NCI-H2107 treated with DMSO at 0.1 percent for 48 hours (cell line): ENCODE data around the gene SYCN.
"Not testable (repeated sequence)": the region's sequence is repeated elsewhere in the genome, so short reads cannot be mapped to it uniquely, and the experiment has no call there.

Experiments used
- DNase-seq: peaks from one replicate; lab custom pipeline; 2025; ENCODE audit not compliant: unreplicated experiment; lab: John Stamatoyannopoulos, UW

Gene SYCN

GRCh38 chr19:39203372-39204341, at the start of gene SYCN:
Gene SYCN, minus strand, starts transcription at chr19:39204263. Its CDS starts 9 bp downstream, at chr19:39204254.
- DNase-seq: no peak

- DNase-seq: no peak
These were observed 49.5 kb upstream of the SYCN start for GRCh38 chr19:39253374-39254149.

GRCh38 chr19:39252458-39252857, 48.4 kb upstream of the SYCN start:
- no peak for DNase-seq

GRCh38 chr19:39251846-39252245, 47.8 kb upstream of the SYCN start:
- DNase-seq: no peak

GRCh38 chr19:39251081-39251480, 47.0 kb upstream of the SYCN start:
- no peak for DNase-seq

DNA sequence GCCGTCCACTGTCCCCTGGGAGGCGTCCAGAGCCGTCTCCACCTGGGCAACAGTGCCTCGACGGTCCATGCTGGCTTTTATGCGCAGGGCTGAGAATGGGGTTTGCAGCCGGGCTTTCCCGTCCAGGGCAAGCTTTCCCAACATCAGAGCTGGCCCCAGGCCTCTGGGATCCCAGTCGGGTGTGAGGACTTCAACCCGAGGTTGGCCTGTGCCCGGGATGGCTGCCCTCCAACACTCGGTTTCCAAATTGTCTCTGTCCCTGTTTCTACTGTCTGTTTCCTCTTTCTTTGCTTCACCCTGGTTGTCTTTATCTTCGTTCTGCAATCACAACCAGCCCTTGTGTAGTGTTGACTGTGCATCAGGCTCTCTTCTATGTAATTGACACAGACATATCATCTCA, 44.7 kb upstream of the SYCN start, which contains the start of gene IFNL4:
IFNL4 (minus strand) TSS at position 51 of the 400 bp plus-strand sequence.
- DNase-seq: no peak

- no peak for DNase-seq
These were observed 43.9 kb upstream of the SYCN start for GRCh38 chr19:39247701-39248664.

GRCh38 chr19:39246951-39247669, 43.0 kb upstream of the SYCN start:
- DNase-seq: no peak

DNA sequence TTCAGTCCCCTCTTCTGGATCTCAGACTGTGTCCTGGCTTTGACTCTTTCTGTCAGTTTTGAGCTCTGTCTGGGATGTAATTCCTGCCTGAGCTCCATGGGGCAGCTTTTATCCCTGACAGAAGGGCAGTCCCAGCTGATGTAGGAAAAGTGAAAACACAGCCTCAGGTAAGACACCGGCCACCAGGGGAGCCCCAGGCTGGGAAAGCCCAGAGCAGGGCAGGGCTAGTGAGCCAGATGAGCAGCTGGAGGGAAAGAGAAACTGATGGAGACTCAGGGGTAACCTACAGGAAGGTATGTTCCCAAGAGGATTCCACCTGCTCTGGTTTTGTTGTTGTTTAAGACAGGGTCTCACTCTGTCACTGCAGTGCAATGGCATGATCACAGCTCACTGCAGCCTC, 41.1 kb upstream of the SYCN start:
- not testable (repeated sequence) for DNase-seq

DNA sequence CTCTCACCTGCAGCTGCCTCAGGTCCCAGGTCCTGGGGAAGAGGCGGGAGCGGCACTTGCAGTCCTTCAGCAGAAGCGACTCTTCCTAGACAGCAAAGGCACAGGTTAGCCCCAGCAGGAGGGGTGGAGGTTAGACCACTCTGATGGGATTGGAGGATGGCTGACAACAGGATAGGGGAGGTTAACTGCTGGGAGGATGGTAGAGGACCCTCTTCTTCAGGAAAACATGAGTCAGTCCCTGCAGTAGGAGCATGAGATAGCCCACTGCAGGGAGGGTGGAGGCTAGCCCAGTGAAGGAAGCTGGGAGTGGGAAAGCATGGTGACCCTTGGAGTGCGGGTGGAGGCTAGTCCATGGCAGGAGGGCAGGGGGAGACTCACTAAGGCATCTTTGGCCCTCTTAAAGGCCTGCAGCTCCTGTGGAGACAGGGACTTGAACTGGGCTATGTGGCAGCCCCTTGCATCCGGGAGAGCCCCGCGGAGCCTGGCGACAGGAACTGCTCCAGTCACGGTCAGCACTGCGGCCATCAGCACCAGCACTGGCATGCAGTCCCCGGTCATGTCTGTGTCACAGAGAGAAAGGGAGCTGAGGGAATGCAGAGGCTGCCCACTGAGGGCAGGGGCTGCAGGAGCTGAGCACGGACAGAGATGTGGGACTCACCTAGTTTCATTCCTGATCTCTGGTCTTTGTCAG, 40.5 kb upstream of the SYCN start, which contains the start of gene IFNL3:
IFNL3 (minus strand) TSS at position 597 of the 691 bp plus-strand sequence; CDS start at position 558, 39 bp downstream.
- DNase-seq: not testable (repeated sequence)

DNA sequence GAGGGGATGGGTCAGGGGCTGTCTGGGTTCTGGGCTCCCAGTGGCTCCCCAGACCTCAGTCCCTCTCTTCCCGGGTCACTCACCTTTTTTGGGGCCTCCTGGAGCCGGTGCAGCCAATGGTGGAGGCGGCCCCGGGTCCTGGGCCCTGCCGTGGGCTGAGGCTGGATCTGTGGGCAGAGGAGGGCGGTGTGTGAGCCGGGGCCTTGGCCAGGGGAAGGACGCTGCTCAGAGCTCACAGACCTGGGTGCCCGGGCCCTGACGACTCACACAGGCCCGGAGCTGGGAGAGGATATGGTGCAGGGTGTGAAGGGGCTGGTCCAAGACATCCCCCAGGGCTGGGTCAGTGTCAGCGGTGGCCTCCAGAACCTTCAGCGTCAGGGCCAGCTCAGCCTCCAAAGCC, 39.7 kb upstream of the SYCN start:
- DNase-seq: not testable (repeated sequence)

DNA sequence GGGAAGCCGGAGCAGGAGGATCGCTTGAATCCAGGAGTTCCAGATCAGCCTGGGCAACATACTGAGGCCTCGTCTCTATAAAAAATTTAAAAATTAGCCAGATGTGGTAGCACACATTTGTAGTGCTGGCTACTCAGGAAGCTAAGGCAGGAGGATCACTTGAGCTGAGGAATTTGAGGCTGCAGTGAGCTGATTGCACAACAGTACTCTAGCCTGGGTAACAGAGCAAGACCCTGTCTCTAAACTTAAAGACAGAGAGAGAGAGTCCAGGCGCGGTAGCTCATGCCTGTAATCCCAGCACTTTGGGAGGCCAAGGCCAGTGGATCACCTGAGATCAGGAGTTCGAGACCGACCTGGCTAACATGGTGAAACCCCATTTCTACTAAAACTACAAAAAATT, 36.4 kb upstream of the SYCN start:
- no peak for DNase-seq

GRCh38 chr19:39238944-39239343, 34.9 kb upstream of the SYCN start:
- no peak for DNase-seq

DNA sequence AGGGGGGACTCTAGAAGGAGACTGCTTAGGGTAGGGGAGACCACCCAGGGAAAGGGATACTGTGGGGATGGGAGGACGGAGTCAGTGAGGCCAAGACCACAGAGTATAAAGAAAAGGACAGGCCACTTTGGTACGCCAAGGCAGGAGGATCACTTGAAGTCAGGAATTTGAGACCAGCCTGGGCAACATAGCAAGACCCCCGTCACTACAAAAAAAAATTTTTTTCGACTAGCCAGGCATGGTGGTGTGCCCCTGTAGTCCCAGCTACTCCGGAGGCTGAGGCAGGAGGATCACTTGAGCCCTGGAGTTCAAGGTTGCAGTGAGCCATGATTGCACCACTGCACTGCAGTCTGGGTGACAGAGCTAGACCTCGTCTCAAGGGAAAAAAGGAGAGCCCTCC, 34.1 kb upstream of the SYCN start:
- DNase-seq: no peak

- no peak for DNase-seq
These were observed 33.4 kb upstream of the SYCN start for GRCh38 chr19:39237200-39238184.

- DNase-seq: no peak
These were observed 32.5 kb upstream of the SYCN start for GRCh38 chr19:39236527-39236926.

- no peak for DNase-seq
These were observed 28.6 kb upstream of the SYCN start for GRCh38 chr19:39232708-39233107.

- DNase-seq: no peak
These were observed 26.2 kb upstream of the SYCN start for GRCh38 chr19:39230096-39230764.
